A673 (cell line): ENCODE data around the gene DMRTA2. TPM values are rescaled to one million over a fixed set of nuclear protein-coding genes. Genes with fewer than 3 reads are reported as not detected.

ENCODE experiments used
- BruUV-seq: library from RNA; stranded (reverse); fragments of 400-500 nt; replicated peaks from 2 replicates; lab custom pipeline; 2021; lab: Mats Ljungman, UMichigan
- CTCF ChIA-PET: fragments of 300-600 bp; sonication (Branson Sonifier 250); formaldehyde crosslinking; loops from one replicate; lab custom pipeline; 2022; ENCODE audit warnings: antibody characterized with exemption; lab: Charles Lee
- POLR2A ChIA-PET: fragments of 300-600 bp; sonication (Branson Sonifier 250); formaldehyde crosslinking; loops from one replicate; lab custom pipeline; 2022; ENCODE audit warnings: antibody characterized with exemption; ENCODE audit not compliant: low non-redundant PET; lab: Charles Lee
- DNase-seq: peaks from one replicate; pipeline ENCODE4 v3.0.0-alpha.2; 2015; ENCODE audit warnings: low spot score
- H3K27ac ChIP-seq: fragments of 200-600 bp; sonication (generic); 2 replicates; pipeline ENCODE4 v1.5.1; 2016; ENCODE audit warnings: mixed run types, low read depth, mild to moderate bottlenecking, mixed read lengths, antibody characterized with exemption, low read length; ENCODE audit not compliant: poor library complexity, severe bottlenecking
- H3K27me3 ChIP-seq: fragments of 200-600 bp; sonication (generic); replicated peaks from 2 replicates; pipeline ENCODE4 v1.6.1; 2017; ENCODE audit warnings: mixed run types, low read depth, mild to moderate bottlenecking, mixed read lengths, antibody characterized with exemption, low read length; ENCODE audit not compliant: insufficient read depth, poor library complexity
- H3K36me3 ChIP-seq: fragments of 200-600 bp; sonication (generic); 2 replicates; pipeline ENCODE4 v1.6.1; 2016; ENCODE audit warnings: mixed run types, mild to moderate bottlenecking, mixed read lengths, antibody characterized with exemption, low read length; ENCODE audit not compliant: insufficient read depth, poor library complexity, severe bottlenecking
- H3K4me1 ChIP-seq: fragments of 200-600 bp; sonication (generic); 2 replicates; pipeline ENCODE4 v1.6.1; 2017; ENCODE audit warnings: mixed run types, mild to moderate bottlenecking, mixed read lengths, antibody characterized with exemption, low read length; ENCODE audit not compliant: insufficient read depth, poor library complexity, severe bottlenecking
- H3K4me3 ChIP-seq: fragments of 200-600 bp; sonication (generic); 2 replicates; pipeline ENCODE4 v1.5.1; 2016; ENCODE audit warnings: low read depth, mixed run types, mild to moderate bottlenecking, mixed read lengths, low read length; ENCODE audit not compliant: poor library complexity, severe bottlenecking
- H3K9me3 ChIP-seq: fragments of 200-600 bp; sonication (generic); 2 replicates; pipeline ENCODE4 v1.6.1; 2016; ENCODE audit warnings: mixed run types, low read depth, mild to moderate bottlenecking, mixed read lengths, antibody characterized with exemption, low read length; ENCODE audit not compliant: poor library complexity, severe bottlenecking
- EZH2 ChIP-seq: fragments of 200-600 bp; sonication (generic); IDR thresholded peaks from 2 replicates; pipeline ENCODE4 v1.6.1; 2017; ENCODE audit warnings: borderline replicate concordance, low read depth, mild to moderate bottlenecking, mixed read lengths, antibody characterized with exemption, low read length; ENCODE audit not compliant: poor library complexity, severe bottlenecking
- intact Hi-C: fragments of 100-400 bp; cut with micrococcal nuclease; formaldehyde crosslinking; loops from one replicate; pipeline ENCODE4 v1.10.0; 2022; ENCODE audit not compliant: unreplicated experiment
- total RNA-seq: library from RNA; stranded (reverse); gene quantifications from 2 replicates; pipeline ENCODE4 v1.2.3, GENCODE V29; 2021
- TF ChIP-seq, protein P1 (sequence below): fragments of 300-800, 200-600 bp; sonication (generic); conservative IDR thresholded peaks from 2 replicates; pipeline ENCODE4 v1.5.1; 2017; ENCODE audit warnings: low read depth, mild to moderate bottlenecking, antibody characterized with exemption, low read length, moderate library complexity, mixed read lengths

The DMRTA2 gene
- total RNA-seq, 1 experiment from 2014 or later: 0.37 TPM

DNA sequence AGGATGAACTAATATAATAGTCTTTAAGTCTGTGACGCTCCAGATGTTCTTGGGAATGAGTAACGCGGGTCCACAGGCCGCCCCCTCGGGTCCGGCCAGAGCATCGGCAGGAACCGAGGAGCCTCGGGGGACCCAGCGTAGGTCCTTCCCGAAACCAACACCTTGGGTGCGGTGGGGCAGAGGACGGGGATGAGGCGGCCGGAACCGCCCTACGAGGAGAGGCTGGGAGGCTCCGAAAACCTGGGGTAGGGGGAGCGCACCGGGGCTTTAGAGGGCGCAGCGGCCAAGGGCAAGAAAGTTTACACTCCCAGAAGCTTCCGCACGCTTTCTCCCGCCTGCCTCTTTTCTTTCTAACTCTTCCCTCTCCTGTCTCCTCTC is 7.1 kb downstream of the DMRTA2 start:
- intact Hi-C loops: no loop called here
- DNase-seq: no peak
- no peaks in the 10 kb centered on the region for H3K9me3 ChIP-seq
- no TSS peak for BruUV-seq
- no peak overlapping the region for H3K27ac ChIP-seq
- TF ChIP-seq, protein P1, sequence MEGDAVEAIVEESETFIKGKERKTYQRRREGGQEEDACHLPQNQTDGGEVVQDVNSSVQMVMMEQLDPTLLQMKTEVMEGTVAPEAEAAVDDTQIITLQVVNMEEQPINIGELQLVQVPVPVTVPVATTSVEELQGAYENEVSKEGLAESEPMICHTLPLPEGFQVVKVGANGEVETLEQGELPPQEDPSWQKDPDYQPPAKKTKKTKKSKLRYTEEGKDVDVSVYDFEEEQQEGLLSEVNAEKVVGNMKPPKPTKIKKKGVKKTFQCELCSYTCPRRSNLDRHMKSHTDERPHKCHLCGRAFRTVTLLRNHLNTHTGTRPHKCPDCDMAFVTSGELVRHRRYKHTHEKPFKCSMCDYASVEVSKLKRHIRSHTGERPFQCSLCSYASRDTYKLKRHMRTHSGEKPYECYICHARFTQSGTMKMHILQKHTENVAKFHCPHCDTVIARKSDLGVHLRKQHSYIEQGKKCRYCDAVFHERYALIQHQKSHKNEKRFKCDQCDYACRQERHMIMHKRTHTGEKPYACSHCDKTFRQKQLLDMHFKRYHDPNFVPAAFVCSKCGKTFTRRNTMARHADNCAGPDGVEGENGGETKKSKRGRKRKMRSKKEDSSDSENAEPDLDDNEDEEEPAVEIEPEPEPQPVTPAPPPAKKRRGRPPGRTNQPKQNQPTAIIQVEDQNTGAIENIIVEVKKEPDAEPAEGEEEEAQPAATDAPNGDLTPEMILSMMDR: no peak
- TF ChIP-seq EZH2: peak; percentile 48
- H3K36me3 ChIP-seq: no peaks in the 10 kb centered on the region
- H3K4me1 ChIP-seq: no peaks in the 10 kb centered on the region
- ChIA-PET POLR2A (no interaction called here), CTCF (no interaction called here)
- peaks cover 94% of the 10 kb centered on the region for H3K27me3 ChIP-seq
- no peak overlapping the region for H3K4me3 ChIP-seq

- Histone ChIP-seq H3K4me3 (no peak overlapping the region), H3K9me3 (no peaks in the 10 kb centered on the region), H3K4me1 (no peaks in the 10 kb centered on the region), H3K27me3 (peaks cover 90% of the 10 kb centered on the region), H3K27ac (no peak overlapping the region), H3K36me3 (no peaks in the 10 kb centered on the region)
- intact Hi-C loops: no loop called here
- TF ChIP-seq, protein P1: no peak
- peak; percentile 44 for TF ChIP-seq EZH2
- ChIA-PET POLR2A (no interaction called here), CTCF (no interaction called here)
- no TSS peak for BruUV-seq
- no peak for DNase-seq
Observed at GRCh38 chr1:50415235-50416149, 7.8 kb downstream of the DMRTA2 start.

- no peak for DNase-seq
- H3K27ac ChIP-seq: no peak overlapping the region
- no TSS peak for BruUV-seq
- no peaks in the 10 kb centered on the region for H3K36me3 ChIP-seq
- TF ChIP-seq, protein P1: no peak
- no peak for TF ChIP-seq EZH2
- H3K4me1 ChIP-seq: no peaks in the 10 kb centered on the region
- H3K27me3 ChIP-seq: peaks cover 89% of the 10 kb centered on the region
- POLR2A ChIA-PET: no interaction called here
- H3K4me3 ChIP-seq: no peak overlapping the region
- CTCF ChIA-PET: no interaction called here
- intact Hi-C loops: no loop called here
- no peaks in the 10 kb centered on the region for H3K9me3 ChIP-seq
Observed at GRCh38 chr1:50414853-50415234, 8.4 kb downstream of the DMRTA2 start.
